Stimulated activated CD8-positive, alpha-beta memory T cell treated with anti-CD3 and anti-CD28 coated beads, Interleukin-7, amount 100 ng/mL, for 4 hours (primary cell): ENCODE results near the gene MATCAP1.

Experiments used
- DNase-seq, 2 donors: peaks; one replicate each; pipeline ENCODE4 v3.0.0-alpha.2; 2020; ENCODE audit warnings: low read depth in 2 of 2

The MATCAP1 gene

GRCh38 chr16:67191411-67191994, 7.7 kb upstream of the MATCAP1 start:
- DNase-seq, result no peak

GRCh38 chr16:67190448-67191399, 7.0 kb upstream of the MATCAP1 start:
- DNase-seq, result no peak

- no peak for DNase-seq
These were observed 6.3 kb upstream of the MATCAP1 start, which contains the start of gene EXOC3L1 for GRCh38 chr16:67190041-67190440. Gene EXOC3L1, minus strand, starts transcription at chr16:67190136. Its CDS starts 460 bp downstream, at chr16:67189676.

GRCh38 chr16:67188798-67189197, 5.0 kb upstream of the MATCAP1 start:
- no peak for DNase-seq

GRCh38 chr16:67188323-67188722, 4.6 kb upstream of the MATCAP1 start:
- DNase-seq, result no peak

GRCh38 chr16:67187175-67187890, 3.6 kb upstream of the MATCAP1 start:
- DNase-seq, result no peak

GRCh38 chr16:67186550-67186950, 2.8 kb upstream of the MATCAP1 start:
- no peak for DNase-seq

GRCh38 chr16:67185651-67186134, 1.9 kb upstream of the MATCAP1 start:
- no peak for DNase-seq

- peak; percentile 61 to 70 for DNase-seq
These were observed 1.4 kb upstream of the MATCAP1 start for GRCh38 chr16:67184995-67185650.

- no peak for DNase-seq
These were observed 761 bp upstream of the MATCAP1 start for GRCh38 chr16:67184453-67184994.

GRCh38 chr16:67183284-67183626, 508 bp downstream of the MATCAP1 start:
- no peak for DNase-seq

- DNase-seq, result no peak
These were observed 1.5 kb downstream of the MATCAP1 start for GRCh38 chr16:67182288-67182687.

- no peak for DNase-seq
These were observed 2.4 kb downstream of the MATCAP1 start for GRCh38 chr16:67181346-67181745.

- no peak for DNase-seq
These were observed 3.6 kb downstream of the MATCAP1 start for GRCh38 chr16:67180166-67180565.

GRCh38 chr16:67179421-67180080, 4.2 kb downstream of the MATCAP1 start:
- DNase-seq, result no peak

GRCh38 chr16:67177743-67178699, 5.7 kb downstream of the MATCAP1 start:
- DNase-seq, result no peak

- no peak for DNase-seq
These were observed 7.1 kb downstream of the MATCAP1 start for GRCh38 chr16:67176662-67177061.

- DNase-seq, result no peak
These were observed 9.0 kb downstream of the MATCAP1 start for GRCh38 chr16:67174706-67175231.
